HT1080 (cell line): ENCODE results near the gene FSIP1. TPM values are rescaled to one million over a fixed set of nuclear protein-coding genes. Genes with fewer than 3 reads are reported as not detected.

ENCODE experiments used
- DNase-seq: peaks from one replicate; pipeline ENCODE4 v3.0.0-alpha.2; 2015; ENCODE audit warnings: low read depth
- total RNA-seq: library from RNA; depleted of rRNA; stranded (reverse); fragments of >200 nt; shearing (Covaris generic); gene quantifications from 2 replicates; pipeline ENCODE4 v1.2.3, GENCODE V29; 2014

The FSIP1 gene
- total RNA-seq, 1 experiment from 2014 or later, result 0.93 TPM

DNA sequence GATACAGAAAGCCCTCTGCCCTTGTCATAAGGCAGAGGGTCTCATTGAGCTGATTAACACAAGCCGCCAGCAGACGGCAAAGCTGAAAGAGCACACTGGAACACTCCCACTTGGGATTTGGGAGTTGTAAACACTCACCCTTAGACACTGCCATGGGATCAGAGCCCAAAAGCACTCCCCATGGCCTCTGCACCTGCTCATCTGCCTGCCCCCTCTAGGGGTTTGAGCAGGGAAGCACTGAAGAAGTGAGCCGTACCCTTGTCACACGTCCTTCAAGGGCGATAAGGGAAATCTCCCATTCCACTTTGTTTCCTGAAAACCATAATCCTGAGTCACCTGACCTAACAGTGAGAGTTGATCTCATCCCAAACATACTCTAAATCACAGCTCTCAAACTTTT lies 14.7 kb downstream of the FSIP1 start:
- DNase-seq, result no peak

GRCh38 chr15:39761006-39761405 lies 21.6 kb downstream of the FSIP1 start:
- DNase-seq, result no peak

- peak; percentile 52 for DNase-seq
Measured at GRCh38 chr15:39756806-39757522, 25.7 kb downstream of the FSIP1 start.

DNA sequence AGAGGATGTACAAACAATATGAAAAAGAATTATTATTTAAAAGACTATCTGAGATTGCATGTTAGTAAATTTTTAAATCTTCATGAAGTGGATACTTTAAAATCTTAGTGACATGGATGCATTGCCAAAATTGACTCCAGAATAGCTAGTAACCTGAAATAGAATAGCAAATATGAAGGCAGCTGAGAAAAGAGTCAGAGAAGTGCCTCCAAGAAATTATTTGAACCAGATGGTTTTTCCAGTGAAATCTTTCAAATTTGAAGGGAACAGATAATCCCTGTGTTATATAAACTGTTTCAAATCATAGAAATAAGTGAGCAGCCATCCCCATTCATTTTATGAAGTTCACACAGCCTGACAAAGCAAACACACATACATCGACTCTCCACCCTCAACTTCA lies 29.6 kb downstream of the FSIP1 start:
- no peak for DNase-seq

GRCh38 chr15:39752246-39752645 lies 30.4 kb downstream of the FSIP1 start:
- DNase-seq, result no peak

GRCh38 chr15:39748276-39748675 lies 34.4 kb downstream of the FSIP1 start:
- no peak for DNase-seq

DNA sequence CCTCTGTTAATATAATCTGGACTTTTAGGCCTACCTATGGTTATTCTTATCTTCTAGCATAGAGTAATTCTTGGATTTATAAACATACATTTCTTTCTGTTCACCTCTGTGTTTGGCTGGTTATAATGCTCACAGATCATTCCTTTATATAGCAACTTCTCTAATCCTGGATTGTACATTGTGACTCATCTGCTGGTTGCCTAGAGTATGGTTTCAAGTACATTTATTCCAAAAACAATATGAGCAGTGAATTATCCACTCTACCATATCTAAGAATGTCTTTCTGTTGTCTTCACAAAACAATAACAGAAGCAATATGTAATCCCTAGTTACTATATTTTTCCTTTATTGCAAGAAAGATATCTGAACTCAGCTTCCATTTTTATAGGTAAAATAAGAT lies 35.3 kb downstream of the FSIP1 start:
- peak; percentile 45 for DNase-seq

GRCh38 chr15:39746714-39747276 lies 35.8 kb downstream of the FSIP1 start:
- no peak for DNase-seq

- no peak for DNase-seq
Measured at GRCh38 chr15:39746176-39746575, 36.5 kb downstream of the FSIP1 start.

- DNase-seq, result no peak
Measured at GRCh38 chr15:39745415-39745814, 37.2 kb downstream of the FSIP1 start.

DNA sequence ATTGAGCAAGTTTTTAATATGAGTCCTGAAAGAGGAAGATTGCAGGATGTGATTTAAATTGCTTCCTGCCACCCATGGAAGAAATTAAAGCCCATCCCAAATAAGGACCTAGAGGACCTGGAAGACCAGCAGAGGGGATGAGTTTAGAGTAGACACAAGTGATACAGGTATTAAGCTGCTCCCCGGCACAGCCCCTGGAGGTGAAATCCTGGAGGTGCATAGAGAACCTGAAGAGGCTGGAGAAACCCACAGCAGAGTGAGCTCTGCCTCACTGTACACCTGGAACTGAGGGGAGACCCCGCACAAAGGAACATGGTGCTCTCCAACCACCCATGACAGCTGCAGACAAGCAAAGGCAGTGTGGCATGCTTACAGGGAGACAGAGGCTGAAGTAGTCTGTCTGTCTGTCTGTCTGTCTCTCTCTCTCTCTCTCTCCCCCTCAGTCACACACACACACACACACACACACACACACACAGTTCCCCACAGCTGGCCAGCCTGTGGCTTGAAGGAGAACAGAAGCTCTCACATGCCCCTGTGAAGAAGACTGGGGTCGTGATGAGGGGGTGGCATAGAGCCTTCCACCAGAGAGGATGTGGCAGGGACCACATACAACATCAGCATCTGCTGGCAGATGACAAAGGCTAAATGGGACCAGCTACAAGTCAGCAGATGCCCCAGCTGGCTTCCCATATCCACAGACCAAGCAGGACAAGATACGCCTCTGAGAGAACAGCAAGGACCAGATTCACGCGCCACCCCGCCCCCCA lies 38.1 kb downstream of the FSIP1 start:
- no peak for DNase-seq

DNA sequence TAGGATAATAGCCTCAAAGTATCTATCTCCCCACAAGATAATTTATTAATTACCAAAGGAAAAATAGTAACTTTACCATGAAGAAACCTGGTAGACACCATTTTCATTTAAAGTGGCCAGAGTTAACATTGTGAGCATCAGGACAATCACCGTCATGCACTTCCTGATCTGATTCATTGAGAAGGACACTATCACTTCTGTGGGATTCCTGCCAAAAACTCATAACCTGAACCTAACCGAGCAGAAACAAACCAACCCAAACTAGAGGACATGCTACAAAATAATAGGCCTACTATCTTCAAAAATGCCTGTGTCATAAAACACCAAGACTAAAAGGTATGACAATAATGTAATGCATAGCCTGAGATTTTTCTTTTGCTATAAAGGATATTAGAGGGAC lies 39.0 kb downstream of the FSIP1 start:
- DNase-seq, result peak; percentile 18

GRCh38 chr15:39741258-39741657 lies 41.4 kb downstream of the FSIP1 start:
- DNase-seq, result no peak

DNA sequence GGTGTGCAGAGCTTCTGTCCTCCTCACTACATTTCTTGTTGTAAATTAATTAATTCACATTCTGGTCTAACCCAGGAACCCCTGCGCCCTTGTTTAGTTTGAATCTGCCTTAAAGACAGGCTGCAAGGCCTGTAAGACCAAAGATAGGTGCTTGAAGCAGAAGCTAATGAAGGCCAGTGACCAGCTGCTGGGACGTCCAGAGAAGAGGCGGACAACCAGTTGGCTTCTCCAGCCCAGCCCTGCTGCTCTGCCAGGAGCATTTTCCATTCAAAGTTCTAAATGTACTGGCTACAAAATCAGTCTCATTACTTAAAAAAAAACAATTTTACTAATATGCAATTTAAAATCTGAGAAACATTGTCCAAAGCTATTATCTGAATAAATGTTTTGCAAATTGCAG lies 43.6 kb downstream of the FSIP1 start:
- no peak for DNase-seq

GRCh38 chr15:39737196-39737550 lies 45.5 kb downstream of the FSIP1 start:
- DNase-seq, result no peak

DNA sequence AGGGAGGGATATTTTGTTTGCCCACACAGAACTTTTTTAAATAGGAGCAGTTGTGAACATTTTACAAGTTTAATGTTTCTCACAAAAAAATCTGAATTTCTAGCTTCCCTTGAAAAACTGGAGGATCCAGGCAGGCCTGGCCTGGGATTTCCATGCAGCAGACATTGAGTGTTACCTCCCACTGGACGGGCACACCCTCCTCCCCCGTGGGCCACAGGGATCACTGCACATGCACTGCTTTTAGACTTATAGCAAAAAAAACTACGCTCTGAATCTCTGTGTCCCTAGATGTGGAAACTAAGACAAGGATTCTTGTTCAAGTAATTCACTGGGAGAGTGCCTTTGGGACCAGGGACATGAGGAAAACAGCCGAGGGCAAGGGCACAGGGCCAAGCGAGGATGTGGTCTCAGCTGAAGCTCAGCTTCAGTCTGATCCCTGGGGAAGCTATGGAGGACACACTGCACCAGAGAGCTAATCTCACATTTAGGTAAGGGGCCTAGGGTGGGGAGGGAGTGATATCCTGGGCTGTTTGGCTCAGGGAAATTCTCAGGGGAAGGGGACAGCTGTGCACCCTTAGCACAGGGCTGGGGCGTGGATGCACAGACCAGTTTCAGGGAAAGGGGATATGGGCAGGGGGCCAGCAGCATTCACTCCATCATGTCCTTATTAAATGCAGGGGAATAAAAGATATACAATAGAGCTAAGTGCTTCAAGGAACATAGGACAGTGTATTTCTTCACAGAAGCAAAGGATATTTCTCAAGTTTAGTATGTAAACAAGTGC lies 46.0 kb downstream of the FSIP1 start:
- DNase-seq, result no peak

- no peak for DNase-seq
Measured at GRCh38 chr15:39735120-39735717, 47.4 kb downstream of the FSIP1 start.

DNA sequence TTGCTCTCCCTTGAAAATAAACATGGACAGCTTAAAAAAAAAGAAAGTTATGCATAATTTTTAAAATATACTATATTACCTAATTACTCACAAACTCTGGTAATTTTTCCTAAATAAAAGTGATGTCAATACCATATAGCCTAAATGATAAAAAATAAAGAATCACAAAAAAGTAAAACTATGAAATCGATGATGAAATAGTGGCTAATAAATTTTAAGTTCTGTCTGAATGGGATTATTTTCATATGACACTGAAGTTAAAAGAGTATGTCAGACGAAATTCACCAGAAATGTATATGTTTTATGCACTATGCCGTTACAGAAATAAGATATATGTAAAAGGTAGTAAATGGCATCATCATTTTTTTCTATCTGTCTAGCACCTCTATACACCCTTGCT lies 51.4 kb downstream of the FSIP1 start:
- DNase-seq, result no peak

GRCh38 chr15:39730552-39730951 lies 52.1 kb downstream of the FSIP1 start:
- DNase-seq, result no peak

GRCh38 chr15:39729500-39729899 lies 53.1 kb downstream of the FSIP1 start:
- DNase-seq, result no peak

- DNase-seq, result no peak
Measured at GRCh38 chr15:39728845-39729244, 53.8 kb downstream of the FSIP1 start.

- no peak for DNase-seq
Measured at GRCh38 chr15:39721893-39722292, 60.7 kb downstream of the FSIP1 start.
